SIG-M5 (cell line): ENCODE data around the gene PROP1.
"Not testable (repeated sequence)": the region's sequence is repeated elsewhere in the genome, so short reads cannot be mapped to it uniquely, and the experiment has no call there.

ENCODE experiments used
- DNase-seq: peaks from one replicate; lab custom pipeline; 2025; lab: John Stamatoyannopoulos, UW

The PROP1 gene

GRCh38 chr5:177945145-177945544 is 50.9 kb downstream of the PROP1 start:
- not testable (repeated sequence) for DNase-seq

- DNase-seq, result not testable (repeated sequence)
These were observed 52.0 kb downstream of the PROP1 start for GRCh38 chr5:177943805-177944736.

GRCh38 chr5:177942896-177943295 is 53.1 kb downstream of the PROP1 start:
- not testable (repeated sequence) for DNase-seq
